H9 (cell line): ENCODE results near the gene OR6K3. TPM values are rescaled to one million over a fixed set of nuclear protein-coding genes. Genes with fewer than 3 reads are reported as not detected.

ENCODE experiments used
- DNase-seq: peaks from one replicate; pipeline ENCODE4 v3.0.0-alpha.2; 2017
- H2AFZ ChIP-seq: one replicate; pipeline ENCODE4 v1.6.1; 2013; ENCODE audit warnings: mild to moderate bottlenecking, low read length, control low read depth, moderate library complexity
- H2AK5ac ChIP-seq: 2 replicates; pipeline ENCODE4 v1.6.1; 2013; ENCODE audit warnings: low read length, control low read depth, mixed read lengths; ENCODE audit not compliant: insufficient read length
- H2BK120ac ChIP-seq: one replicate; pipeline ENCODE4 v1.6.1; 2013; ENCODE audit warnings: low read depth, mild to moderate bottlenecking, low read length, control low read depth, inconsistent platforms; ENCODE audit not compliant: poor library complexity, severe bottlenecking
- H2BK12ac ChIP-seq: 2 replicates; pipeline ENCODE4 v1.6.1; 2013; ENCODE audit warnings: low read length, control low read depth, mixed read lengths, low read depth; ENCODE audit not compliant: insufficient read length
- H2BK15ac ChIP-seq: 2 replicates; pipeline ENCODE4 v1.6.1; 2013; ENCODE audit warnings: low read depth, low read length, control low read depth
- H2BK20ac ChIP-seq: one replicate; pipeline ENCODE4 v1.6.1; 2013; ENCODE audit warnings: low read depth, mild to moderate bottlenecking, low read length, control low read depth, inconsistent platforms; ENCODE audit not compliant: poor library complexity, severe bottlenecking
- H2BK5ac ChIP-seq: 2 replicates; pipeline ENCODE4 v1.6.1; 2013; ENCODE audit warnings: low read length, control low read depth, mixed read lengths; ENCODE audit not compliant: insufficient read length
- H3K14ac ChIP-seq: 2 replicates; pipeline ENCODE4 v1.6.1; 2013; ENCODE audit warnings: low read length, control low read depth; ENCODE audit not compliant: insufficient read depth
- H3K18ac ChIP-seq: 2 replicates; pipeline ENCODE4 v1.6.1; 2013; ENCODE audit warnings: low read depth, mild to moderate bottlenecking, mixed read lengths, low read length, control low read depth; ENCODE audit not compliant: insufficient read length
- H3K23ac ChIP-seq: 2 replicates; pipeline ENCODE4 v1.6.1; 2013; ENCODE audit warnings: low read length, control low read depth, mixed read lengths, low read depth; ENCODE audit not compliant: insufficient read length
- H3K23me2 ChIP-seq: 2 replicates; pipeline ENCODE4 v1.6.1; 2013; ENCODE audit warnings: low read depth, mild to moderate bottlenecking, mixed read lengths, low read length, control low read depth; ENCODE audit not compliant: insufficient read length, poor library complexity, severe bottlenecking
- H3K27ac ChIP-seq: 2 replicates; pipeline ENCODE4 v1.5.1; 2013; ENCODE audit warnings: low read length, control low read depth, mixed read lengths, low read depth; ENCODE audit not compliant: insufficient read length
- H3K27me3 ChIP-seq: 2 replicates; pipeline ENCODE4 v1.6.1; 2013; ENCODE audit warnings: low read length, control low read depth, inconsistent platforms; ENCODE audit not compliant: insufficient read depth
- H3K4ac ChIP-seq: 2 replicates; pipeline ENCODE4 v1.6.1; 2013; ENCODE audit warnings: low read depth, mild to moderate bottlenecking, control low read depth, inconsistent platforms, low read length, moderate library complexity
- H3K4me1 ChIP-seq: 2 replicates; pipeline ENCODE4 v1.6.1; 2013; ENCODE audit warnings: low read length, control low read depth, inconsistent platforms; ENCODE audit not compliant: insufficient read depth
- H3K4me2 ChIP-seq: 2 replicates; pipeline ENCODE4 v1.6.1; 2013; ENCODE audit warnings: low read length, control low read depth, mixed read lengths; ENCODE audit not compliant: insufficient read length, insufficient read depth
- H3K56ac ChIP-seq: 2 replicates; pipeline ENCODE4 v1.6.1; 2013; ENCODE audit warnings: low read depth, mild to moderate bottlenecking, mixed read lengths, low read length, control low read depth; ENCODE audit not compliant: insufficient read length
- H3K79me1 ChIP-seq: 2 replicates; pipeline ENCODE4 v1.6.1; 2013; ENCODE audit warnings: low read depth, mild to moderate bottlenecking, moderate library complexity, low read length, control low read depth, inconsistent platforms; ENCODE audit not compliant: insufficient read depth, poor library complexity, severe bottlenecking
- H3K79me2 ChIP-seq: 2 replicates; pipeline ENCODE4 v1.6.1; 2013; ENCODE audit warnings: low read length, control low read depth, inconsistent platforms; ENCODE audit not compliant: insufficient read depth
- H3K9ac ChIP-seq: 2 replicates; pipeline ENCODE4 v1.6.1; 2013; ENCODE audit warnings: low read length, control low read depth, mixed read lengths; ENCODE audit not compliant: insufficient read length; ENCODE audit errors: extremely low read depth
- H3K9me3 ChIP-seq: one replicate; pipeline ENCODE4 v1.6.1; 2013; ENCODE audit warnings: low read depth, low read length, inconsistent platforms; ENCODE audit not compliant: control insufficient read depth
- H3T11ph ChIP-seq: one replicate; pipeline ENCODE4 v1.6.1; 2013; ENCODE audit warnings: mild to moderate bottlenecking, low read length, control low read depth, inconsistent platforms
- H4K20me1 ChIP-seq: one replicate; pipeline ENCODE4 v1.6.1; 2013; ENCODE audit not compliant: control insufficient read depth, insufficient read length, insufficient read depth
- H4K5ac ChIP-seq: 2 replicates; pipeline ENCODE4 v1.6.1; 2013; ENCODE audit warnings: low read depth, mild to moderate bottlenecking, mixed read lengths, low read length, control low read depth; ENCODE audit not compliant: insufficient read length
- H4K8ac ChIP-seq: replicated peaks from 2 replicates; pipeline ENCODE4 v1.6.1; 2013; ENCODE audit warnings: low read length, control low read depth, mixed read lengths, low read depth; ENCODE audit not compliant: insufficient read length
- H4K91ac ChIP-seq: 2 replicates; pipeline ENCODE4 v1.6.1; 2013; ENCODE audit warnings: low read depth, mild to moderate bottlenecking, moderate library complexity, mixed read lengths, low read length, control low read depth; ENCODE audit not compliant: insufficient read length
- H3K27ac Mint-ChIP-seq, 3 experiments: 2 replicates in 2 of 3; 3 replicates in 1 of 3; pipeline ENCODE4 v1.8.0; 2020 to 2021; ENCODE audit warnings: mixed read lengths in 3 of 3, mild to moderate bottlenecking in 1 of 3, moderate library complexity in 1 of 3
- H3K27me3 Mint-ChIP-seq: 2 replicates; pipeline ENCODE4 v1.8.0; 2021; ENCODE audit warnings: low read depth, mild to moderate bottlenecking, moderate library complexity, mixed read lengths
- H3K36me3 Mint-ChIP-seq, 3 experiments: 2 replicates in 2 of 3; 3 replicates in 1 of 3; pipeline ENCODE4 v1.8.0; 2020 to 2021; ENCODE audit warnings: low read depth in 3 of 3, mixed read lengths in 3 of 3; ENCODE audit not compliant: insufficient read depth in 1 of 3
- H3K4me1 Mint-ChIP-seq, 2 experiments: 2 replicates each; pipeline ENCODE4 v1.8.0; 2020; ENCODE audit warnings: mixed read lengths in 2 of 2
- H3K4me3 Mint-ChIP-seq, 2 experiments: 2 replicates in 1 of 2; 3 replicates in 1 of 2; pipeline ENCODE4 v1.8.0; 2020 to 2021; ENCODE audit warnings: mild to moderate bottlenecking in 2 of 2, mixed read lengths in 2 of 2, moderate library complexity in 1 of 2
- H3K9me3 Mint-ChIP-seq, 2 experiments: 2 replicates in 1 of 2; 3 replicates in 1 of 2; pipeline ENCODE4 v1.8.0; 2020; ENCODE audit warnings: mild to moderate bottlenecking in 2 of 2, mixed read lengths in 2 of 2, moderate library complexity in 1 of 2
- CTCF ChIP-seq: fragments of 200-600 bp; sonication (generic); conservative IDR thresholded peaks from 3 replicates; pipeline ENCODE4 v1.8.0; 2021; ENCODE audit warnings: antibody characterized with exemption, mild to moderate bottlenecking
- WGBS: extraction: QIAGEN DNeasy Blood & Tissue Kit; methylation state at CpG from one replicate; pipeline ENCODE4 v1.1.7; 2013; ENCODE audit warnings: missing lambda C conversion rate, low lambda C conversion rate, mixed read lengths; ENCODE audit not compliant: insufficient read length; ENCODE audit errors: extremely low coverage; 5-methylcytosine and 5-hydroxymethylcytosine counted together
- total RNA-seq: library from RNA; stranded (reverse); gene quantifications from 2 replicates; pipeline ENCODE4 v1.2.1, GENCODE V29; 2021

OR6K3 gene
- total RNA-seq, 1 experiment from 2014 or later: not detected

- Histone ChIP-seq H2BK5ac (no peak overlapping the region), H3K14ac (no peak overlapping the region), H3K23ac (no peak overlapping the region), H4K8ac (no peak overlapping the region), H4K5ac (no peak overlapping the region), H3K56ac (no peak overlapping the region), H4K20me1 (no peaks in the 10 kb centered on the region), H2BK12ac (no peak overlapping the region), H2AFZ (no peak overlapping the region), H3K27me3 (no peaks in the 10 kb centered on the region), H2AK5ac (no peak overlapping the region), H3K9ac (no peak overlapping the region), H3K4me1 (no peaks in the 10 kb centered on the region), H2BK15ac (no peak overlapping the region), H3K4me2 (no peak overlapping the region), H2BK120ac (no peak overlapping the region), H3K79me1 (no peaks in the 10 kb centered on the region), H4K91ac (no peak overlapping the region), H3K23me2 (no peaks in the 10 kb centered on the region), H3T11ph (no peak overlapping the region), H3K9me3 (no peaks in the 10 kb centered on the region), H3K4ac (no peak overlapping the region), H2BK20ac (no peak overlapping the region), H3K79me2 (no peaks in the 10 kb centered on the region), H3K18ac (no peak overlapping the region), H3K27ac (no peak overlapping the region)
- no peak for DNase-seq
- no peak for TF ChIP-seq CTCF
- H3K27me3 Mint-ChIP-seq: no peaks in the 10 kb centered on the region
- H3K4me1 Mint-ChIP-seq: no peaks in the 10 kb centered on the region
- peak overlapping the region in 1 of 3 experiments; percentile 31; a peak in 1 of 7 replicates for H3K27ac Mint-ChIP-seq
- no peaks in the 10 kb centered on the region for H3K36me3 Mint-ChIP-seq
- no peak overlapping the region for H3K4me3 Mint-ChIP-seq
- WGBS: no CpG with 5 or more reads among the region's 7 CpGs
- no peaks in the 10 kb centered on the region; a peak in 1 of 5 replicates for H3K9me3 Mint-ChIP-seq
Observed at GRCh38 chr1:158685085-158685484, 35.4 kb downstream of the OR6K3 start.
